SK-N-SH treated with all-trans-retinoic acid at 6 μM for 48 hours (cell line): ENCODE results near the gene PMEPA1.

Source experiments
- ATAC-seq: fragments of 200-7000 bp; cut with Tn5 transposase; 3 replicates; pipeline ENCODE4 v1.9.1; 2020; ENCODE audit warnings: mild to moderate bottlenecking, moderate library complexity
- ARNTL ChIP-seq: fragments of 450-650 bp; formaldehyde crosslinking; IDR thresholded peaks from 2 replicates; pipeline ENCODE4 v1.5.0; 2020; ENCODE audit warnings: low read depth, mild to moderate bottlenecking, moderate library complexity, borderline replicate concordance
- BACH2 ChIP-seq: fragments of 250-450 bp; sonication (Bioruptor Pico); IDR thresholded peaks from 2 replicates; pipeline ENCODE4 v1.9.0; 2021; ENCODE audit warnings: mild to moderate bottlenecking, borderline replicate concordance
- CREB5 ChIP-seq: fragments of 250-450 bp; sonication (Bioruptor Pico); IDR thresholded peaks from 2 replicates; pipeline ENCODE4 v1.5.1; 2020; ENCODE audit warnings: low read depth, mild to moderate bottlenecking, moderate library complexity
- CSDC2 ChIP-seq: fragments of 250-450 bp; sonication (Bioruptor Pico); IDR thresholded peaks from 2 replicates; pipeline ENCODE4 v1.5.0; 2020; ENCODE audit warnings: mild to moderate bottlenecking, moderate library complexity
- CSRNP3 ChIP-seq: fragments of 250-450 bp; sonication (Bioruptor Pico); IDR thresholded peaks from 2 replicates; pipeline ENCODE4 v1.5.1; 2021; ENCODE audit warnings: mild to moderate bottlenecking, moderate library complexity
- ESRRG ChIP-seq: fragments of 250-450 bp; sonication (Bioruptor Pico); IDR thresholded peaks from 2 replicates; pipeline ENCODE4 v1.6.1; 2021; ENCODE audit warnings: mild to moderate bottlenecking
- GLIS3 ChIP-seq: fragments of 250-450 bp; sonication (Bioruptor Pico); IDR thresholded peaks from 2 replicates; pipeline ENCODE4 v1.5.0; 2020; ENCODE audit warnings: mild to moderate bottlenecking, moderate library complexity
- ISL1 ChIP-seq: fragments of 250-450 bp; sonication (Bioruptor Pico); IDR thresholded peaks from 2 replicates; pipeline ENCODE4 v2.1.2; 2022; ENCODE audit warnings: mild to moderate bottlenecking, moderate library complexity
- OSR1 ChIP-seq: fragments of 250-450 bp; sonication (Bioruptor Pico); IDR thresholded peaks from 2 replicates; pipeline ENCODE4 v1.8.0; 2022; ENCODE audit warnings: moderate library complexity, mild to moderate bottlenecking, inconsistent platforms
- PATZ1 ChIP-seq: fragments of 250-450 bp; sonication (Bioruptor Pico); IDR thresholded peaks from 2 replicates; pipeline ENCODE4 v1.8.0; 2020; ENCODE audit warnings: mild to moderate bottlenecking, moderate library complexity, borderline replicate concordance
- POU6F1 ChIP-seq: fragments of 250-450 bp; sonication (Bioruptor Pico); IDR thresholded peaks from 2 replicates; pipeline ENCODE4 v1.8.0; 2021; ENCODE audit warnings: low read depth, mild to moderate bottlenecking, moderate library complexity, borderline replicate concordance
- PPARA ChIP-seq: fragments of 250-450 bp; sonication (Bioruptor Pico); IDR thresholded peaks from 2 replicates; pipeline ENCODE4 v1.5.0; 2020; ENCODE audit warnings: mild to moderate bottlenecking, borderline replicate concordance
- RARB ChIP-seq: fragments of 250-450 bp; sonication (Bioruptor Pico); IDR thresholded peaks from 2 replicates; pipeline ENCODE4 v1.8.0; 2021; ENCODE audit warnings: mild to moderate bottlenecking, moderate library complexity
- SNAI2 ChIP-seq: fragments of 250-450 bp; sonication (Bioruptor Pico); IDR thresholded peaks from 2 replicates; pipeline ENCODE4 v1.5.0; 2020; ENCODE audit warnings: mild to moderate bottlenecking, moderate library complexity
- TCF4 ChIP-seq: fragments of 250-450 bp; sonication (Bioruptor Pico); IDR thresholded peaks from 2 replicates; pipeline ENCODE4 v1.8.0; 2021; ENCODE audit warnings: mild to moderate bottlenecking, moderate library complexity, borderline replicate concordance
- TOX ChIP-seq: fragments of 250-450 bp; sonication (Bioruptor Pico); IDR thresholded peaks from 2 replicates; pipeline ENCODE4 v1.8.0; 2021; ENCODE audit warnings: mild to moderate bottlenecking, moderate library complexity, borderline replicate concordance
- TSHZ2 ChIP-seq: fragments of 250-450 bp; sonication (Bioruptor Pico); IDR thresholded peaks from 2 replicates; pipeline ENCODE4 v1.5.0; 2020; ENCODE audit warnings: mild to moderate bottlenecking, moderate library complexity
- ZC3H10 ChIP-seq: fragments of 250-450 bp; sonication (Bioruptor Pico); IDR thresholded peaks from 2 replicates; pipeline ENCODE4 v1.5.1; 2021; ENCODE audit warnings: mild to moderate bottlenecking, moderate library complexity
- ZFP3 ChIP-seq: fragments of 250-450 bp; sonication (Bioruptor Pico); IDR thresholded peaks from 2 replicates; pipeline ENCODE4 v1.5.0; 2020; ENCODE audit warnings: mild to moderate bottlenecking, moderate library complexity
- ZFP30 ChIP-seq: fragments of 450-650 bp; formaldehyde crosslinking; IDR thresholded peaks from 2 replicates; pipeline ENCODE4 v1.5.0; 2022; ENCODE audit warnings: mild to moderate bottlenecking, moderate library complexity
- ZNF565 ChIP-seq: fragments of 450-650 bp; formaldehyde crosslinking; conservative IDR thresholded peaks from 2 replicates; pipeline ENCODE4 v1.5.0; 2020; ENCODE audit warnings: low read depth, mild to moderate bottlenecking, moderate library complexity
- ZNF70 ChIP-seq: fragments of 450-650 bp; formaldehyde crosslinking; IDR thresholded peaks from 2 replicates; pipeline ENCODE4 v1.5.0; 2020; ENCODE audit warnings: mild to moderate bottlenecking, moderate library complexity
- ZNF8 ChIP-seq: fragments of 450-650 bp; formaldehyde crosslinking; IDR thresholded peaks from 2 replicates; pipeline ENCODE4 v1.5.0; 2020; ENCODE audit warnings: mild to moderate bottlenecking, moderate library complexity

Gene PMEPA1

GRCh38 chr20:57714409-57715267 is 4.8 kb upstream of the PMEPA1 start:
- peak; percentile 17; the same call in 1 of the 3 replicates for ATAC-seq
- no peak for TF ChIP-seq ISL1
- no peak for TF ChIP-seq ZC3H10 (CRISPR knock-in tag)
- no peak for TF ChIP-seq PATZ1
- TF ChIP-seq ZFP3 (CRISPR knock-in tag): no peak
- no peak for TF ChIP-seq TCF4 (CRISPR knock-in tag)
- no peak for TF ChIP-seq TSHZ2 (CRISPR knock-in tag)
- no peak for TF ChIP-seq ZNF565 (CRISPR knock-in tag)
- TF ChIP-seq TOX (CRISPR knock-in tag): no peak
- TF ChIP-seq BACH2 (CRISPR knock-in tag): no peak
- no peak for TF ChIP-seq ZNF70 (CRISPR knock-in tag)
- TF ChIP-seq ESRRG (CRISPR knock-in tag): no peak
- TF ChIP-seq ZFP30: no peak
- TF ChIP-seq ZNF8: no peak
- TF ChIP-seq CREB5 (CRISPR knock-in tag): no peak
- TF ChIP-seq PPARA: no peak
- TF ChIP-seq SNAI2: no peak
- TF ChIP-seq GLIS3 (CRISPR knock-in tag): no peak
- TF ChIP-seq POU6F1 (CRISPR knock-in tag): no peak
- no peak for TF ChIP-seq RARB (CRISPR knock-in tag)
- no peak for TF ChIP-seq OSR1 (CRISPR knock-in tag)
- TF ChIP-seq, all 23 proteins: peak for 0

- ATAC-seq: no peak
- TF ChIP-seq ZC3H10 (CRISPR knock-in tag): no peak
- TF ChIP-seq ISL1: no peak
- no peak for TF ChIP-seq CSRNP3
- TF ChIP-seq CSDC2 (CRISPR knock-in tag): no peak
- no peak for TF ChIP-seq TSHZ2 (CRISPR knock-in tag)
- no peak for TF ChIP-seq ZFP3 (CRISPR knock-in tag)
- TF ChIP-seq CREB5 (CRISPR knock-in tag): no peak
- TF ChIP-seq RARB (CRISPR knock-in tag): no peak
- no peak for TF ChIP-seq POU6F1 (CRISPR knock-in tag)
- TF ChIP-seq ARNTL (CRISPR knock-in tag): no peak
- TF ChIP-seq ZNF70 (CRISPR knock-in tag): no peak
- TF ChIP-seq PPARA: no peak
- no peak for TF ChIP-seq ESRRG (CRISPR knock-in tag)
- TF ChIP-seq TOX (CRISPR knock-in tag): no peak
- no peak for TF ChIP-seq TCF4 (CRISPR knock-in tag)
Measured at GRCh38 chr20:57713951-57714350, 4.1 kb upstream of the PMEPA1 start.
